Measurements from ENCODE around the gene ZNF687. TPM values are rescaled to one million over a fixed set of nuclear protein-coding genes. Genes with fewer than 3 reads are reported as not detected.

ZNF687 gene
- total RNA-seq, 1 experiment from 2014 or later: 56.8 TPM

DNA sequence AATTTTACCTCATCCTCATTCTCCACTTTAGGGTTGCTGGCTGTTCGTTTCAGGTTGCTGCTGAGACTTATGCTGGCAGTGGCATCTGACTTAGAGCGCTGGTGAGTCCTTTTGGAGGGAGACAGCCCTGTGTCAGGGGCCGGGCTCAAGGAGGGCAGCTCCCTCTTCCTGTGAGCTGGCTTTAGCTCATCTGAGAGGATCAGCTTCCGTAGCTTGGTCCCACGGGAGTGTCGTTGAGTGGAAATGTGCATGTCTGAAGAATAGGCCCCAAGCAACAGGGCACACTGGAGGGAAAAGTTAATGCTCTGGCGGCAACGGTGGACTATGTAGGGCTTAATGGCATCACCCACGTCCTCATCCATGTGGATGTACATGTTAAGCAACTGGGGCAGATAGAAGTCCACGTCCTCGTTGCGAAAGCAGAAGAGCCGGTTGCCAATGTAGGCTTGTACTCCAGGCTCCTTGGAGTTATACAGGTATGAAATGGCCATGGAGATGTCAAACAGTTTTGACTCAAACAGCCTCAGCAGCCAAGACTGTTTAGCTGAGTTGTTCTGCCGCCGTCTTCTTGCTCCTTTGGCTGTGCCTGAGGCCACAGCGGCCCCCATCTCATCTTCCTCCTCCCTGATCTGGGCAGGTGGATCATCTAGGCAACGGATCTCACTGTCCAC is 33.6 kb downstream of the ZNF687 start (continued):
- TF ChIP-seq PRDM15 (CRISPR knock-in tag; IDR thresholded peaks at IDR 0.05): no peak
- no peak for TF ChIP-seq FOXJ3 (CRISPR knock-in tag; IDR thresholded peaks at IDR 0.05; ENCODE audit: borderline replicate concordance)

- Mint-ChIP-seq H3K27ac (no peak overlapping the region), H3K9me3 (no peaks in the 10 kb centered on the region), H3K4me3 (no peak overlapping the region), H3K4me1 (no peaks in the 10 kb centered on the region), H3K27me3 (ENCODE audit: low read depth) (no peaks in the 10 kb centered on the region), H3K36me3 (peaks cover 20% of the 10 kb centered on the region)
- CTCF ChIA-PET: no interaction called here
- DNase-seq (ENCODE audit: low spot score) (no peak), ATAC-seq (no peak)
- TF ChIP-seq ESRRA (CRISPR knock-in tag; IDR thresholded peaks at IDR 0.05; ENCODE audit: borderline replicate concordance) (no peak), PREB (CRISPR knock-in tag; IDR thresholded peaks at IDR 0.05; ENCODE audit: borderline replicate concordance) (no peak), ZNF671 (CRISPR knock-in tag; IDR thresholded peaks at IDR 0.05) (no peak), GTF2I (CRISPR knock-in tag; conservative IDR thresholded peaks at IDR 0.05) (no peak), CTCF (IDR thresholded peaks at IDR 0.05) (no peak), SMAD3 (CRISPR knock-in tag; IDR thresholded peaks at IDR 0.05; ENCODE audit: borderline replicate concordance) (no peak), HMGXB4 (CRISPR knock-in tag; IDR thresholded peaks at IDR 0.05) (no peak), SP1 (CRISPR knock-in tag; conservative IDR thresholded peaks at IDR 0.05) (no peak), IRF2 (CRISPR knock-in tag; IDR thresholded peaks at IDR 0.05; ENCODE audit: borderline replicate concordance, low read depth) (no peak)
- TF ChIP-seq, protein P1, sequence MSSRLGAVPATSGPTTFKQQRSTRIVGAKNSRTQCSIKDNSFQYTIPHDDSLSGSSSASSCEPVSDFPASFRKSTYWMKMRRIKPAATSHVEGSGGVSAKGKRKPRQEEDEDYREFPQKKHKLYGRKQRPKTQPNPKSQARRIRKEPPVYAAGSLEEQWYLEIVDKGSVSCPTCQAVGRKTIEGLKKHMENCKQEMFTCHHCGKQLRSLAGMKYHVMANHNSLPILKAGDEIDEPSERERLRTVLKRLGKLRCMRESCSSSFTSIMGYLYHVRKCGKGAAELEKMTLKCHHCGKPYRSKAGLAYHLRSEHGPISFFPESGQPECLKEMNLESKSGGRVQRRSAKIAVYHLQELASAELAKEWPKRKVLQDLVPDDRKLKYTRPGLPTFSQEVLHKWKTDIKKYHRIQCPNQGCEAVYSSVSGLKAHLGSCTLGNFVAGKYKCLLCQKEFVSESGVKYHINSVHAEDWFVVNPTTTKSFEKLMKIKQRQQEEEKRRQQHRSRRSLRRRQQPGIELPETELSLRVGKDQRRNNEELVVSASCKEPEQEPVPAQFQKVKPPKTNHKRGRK (CRISPR knock-in tag; IDR thresholded peaks at IDR 0.05; ENCODE audit: borderline replicate concordance): no peak
- POLR2A ChIA-PET: no interaction called here
Measured at GRCh38 chr1:151318975-151319374, 36.9 kb downstream of the ZNF687 start.
